ENCODE data around the gene CAMKK1.

CAMKK1 gene

DNA sequence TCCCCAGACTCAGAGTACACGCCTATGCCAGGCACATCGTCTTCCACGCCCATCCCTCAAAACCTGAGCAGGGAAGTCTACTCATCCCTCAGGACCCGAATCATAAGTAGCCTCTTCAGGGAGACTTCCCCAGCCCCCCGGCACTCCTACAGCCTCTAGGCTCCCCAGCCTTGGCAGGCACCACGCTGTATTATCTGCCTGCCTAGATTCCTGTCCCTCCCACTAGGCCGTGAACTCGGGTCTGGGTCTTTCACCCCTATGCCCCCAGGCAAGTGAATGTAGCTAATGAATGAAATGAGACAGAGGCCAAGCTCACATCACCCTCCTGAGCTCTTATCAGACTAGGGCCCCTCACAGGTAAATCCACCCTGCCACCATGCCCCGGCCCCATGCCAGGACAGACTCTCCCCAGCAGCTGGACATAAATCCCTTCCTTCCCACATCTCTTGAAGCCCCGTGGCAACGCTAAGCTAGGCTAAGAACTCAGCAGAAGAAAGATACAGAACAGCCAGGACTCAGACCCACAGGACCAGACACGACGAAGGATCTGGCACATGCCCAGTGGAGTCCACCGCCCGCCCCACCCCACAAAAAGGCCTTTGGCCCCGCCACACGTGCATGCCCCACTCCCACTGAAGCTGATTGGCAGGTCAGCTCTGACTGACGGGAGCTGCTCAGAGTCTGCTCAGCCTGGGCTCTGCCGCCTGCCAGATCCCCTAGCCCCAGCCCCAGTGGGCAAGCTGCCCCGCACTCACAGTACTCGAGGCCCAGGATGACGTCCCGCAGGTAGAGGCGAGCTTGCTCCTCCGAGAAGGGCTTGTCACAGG lies 13.0 kb downstream of the CAMKK1 start:
- DNase-seq (ENCODE audit: low read depth in 2 of 2): no peak
- no peak overlapping the region for H3K4me3 ChIP-seq (replicated peaks in 1 of 2; ENCODE audit: low read depth in 2 of 2, low read length in 2 of 2)
- no peak for TF ChIP-seq CTCF (IDR thresholded peaks at IDR 0.05; ENCODE audit: low read depth, low read length)

- no peak overlapping the region for H3K4me3 ChIP-seq (replicated peaks in 1 of 2; ENCODE audit: low read depth in 2 of 2, low read length in 2 of 2)
- DNase-seq (ENCODE audit: low read depth in 2 of 2): peak; percentile 57 to 68
- no peak for TF ChIP-seq CTCF (IDR thresholded peaks at IDR 0.05; ENCODE audit: low read depth, low read length)
Measured at GRCh38 chr17:3879186-3879585, 13.7 kb downstream of the CAMKK1 start.

DNA sequence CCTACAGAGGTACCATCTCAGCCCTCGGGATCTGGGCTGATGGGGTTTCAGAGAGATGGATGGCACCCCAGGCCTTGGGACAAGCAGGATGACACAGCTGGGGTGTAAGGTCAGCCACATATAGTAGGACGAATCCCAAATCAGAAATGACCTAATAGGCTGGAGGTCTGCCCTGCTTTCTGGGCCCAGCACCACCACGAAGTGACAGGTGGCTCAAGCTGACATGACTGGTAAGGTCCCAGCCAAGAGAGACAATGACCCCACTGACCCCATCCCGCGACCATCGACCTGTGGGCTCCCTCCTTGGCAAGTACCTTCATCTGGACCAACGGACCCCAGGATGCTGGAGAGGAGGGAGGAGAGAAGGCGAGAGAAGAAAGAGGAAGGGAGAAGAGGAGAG lies 15.6 kb downstream of the CAMKK1 start:
- no peak for TF ChIP-seq CTCF (IDR thresholded peaks at IDR 0.05; ENCODE audit: low read depth, low read length)
- DNase-seq (ENCODE audit: low read depth in 2 of 2): no peak
- H3K4me3 ChIP-seq (replicated peaks in 1 of 2; ENCODE audit: low read depth in 2 of 2, low read length in 2 of 2): no peak overlapping the region

- TF ChIP-seq CTCF (IDR thresholded peaks at IDR 0.05; ENCODE audit: low read depth, low read length): no peak
- no peak overlapping the region for H3K4me3 ChIP-seq (replicated peaks in 1 of 2; ENCODE audit: low read depth in 2 of 2, low read length in 2 of 2)
- no peak for DNase-seq (ENCODE audit: low read depth in 2 of 2)
Measured at GRCh38 chr17:3875317-3875716, 17.5 kb downstream of the CAMKK1 start.

- no peak for DNase-seq (ENCODE audit: low read depth in 2 of 2)
- no peak for TF ChIP-seq CTCF (IDR thresholded peaks at IDR 0.05; ENCODE audit: low read depth, low read length)
- no peak overlapping the region for H3K4me3 ChIP-seq (replicated peaks in 1 of 2; ENCODE audit: low read depth in 2 of 2, low read length in 2 of 2)
Measured at GRCh38 chr17:3873862-3874261, 19.0 kb downstream of the CAMKK1 start.

GRCh38 chr17:3870871-3871306 lies 22.0 kb downstream of the CAMKK1 start:
- peak in 1 of 2 donors; percentile 81 for DNase-seq (ENCODE audit: low read depth in 2 of 2)
- no peak overlapping the region for H3K4me3 ChIP-seq (replicated peaks in 1 of 2; ENCODE audit: low read depth in 2 of 2, low read length in 2 of 2)
- TF ChIP-seq CTCF (IDR thresholded peaks at IDR 0.05; ENCODE audit: low read depth, low read length): no peak

All from cardiac fibroblast (primary cell).